Sciatic nerve (tissue), 2 donors: Measurements from ENCODE around the gene PRPF18. TPM values are rescaled to one million over a fixed set of nuclear protein-coding genes. Genes with fewer than 3 reads are reported as not detected.
"Not testable (repeated sequence)": the region's sequence is repeated elsewhere in the genome, so short reads cannot be mapped to it uniquely, and the experiment has no call there.

Source experiments
- ATAC-seq: fragments of 200-7000 bp; cut with Tn5 transposase; one replicate; pipeline ENCODE4 v1.9.1; 2020; ENCODE audit warnings: mild to moderate bottlenecking, moderate library complexity
- DNase-seq: peaks from one replicate; pipeline ENCODE4 v3.0.0-alpha.2; 2020; ENCODE audit warnings: low spot score
- intact Hi-C: fragments of 100-400 bp; cut with DNase I; formaldehyde crosslinking; loops from one replicate; pipeline ENCODE4 v1.14.2; 2022
- total RNA-seq: library from RNA; stranded (reverse); fragmentation: NEBNext Ultra II Directional; extraction: Animal tissue kit (Norgen Biotek cat#: 25700); gene quantifications from one replicate; pipeline ENCODE4 v1.2.1, GENCODE V29; 2021
- donor health status: DM: no; HTN: no; CAD: no.
- donor health status: DM: no; HTN: no; CAD: no.

PRPF18 gene, protein sequence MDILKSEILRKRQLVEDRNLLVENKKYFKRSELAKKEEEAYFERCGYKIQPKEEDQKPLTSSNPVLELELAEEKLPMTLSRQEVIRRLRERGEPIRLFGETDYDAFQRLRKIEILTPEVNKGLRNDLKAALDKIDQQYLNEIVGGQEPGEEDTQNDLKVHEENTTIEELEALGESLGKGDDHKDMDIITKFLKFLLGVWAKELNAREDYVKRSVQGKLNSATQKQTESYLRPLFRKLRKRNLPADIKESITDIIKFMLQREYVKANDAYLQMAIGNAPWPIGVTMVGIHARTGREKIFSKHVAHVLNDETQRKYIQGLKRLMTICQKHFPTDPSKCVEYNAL
- total RNA-seq = 23.4 TPM

DNA sequence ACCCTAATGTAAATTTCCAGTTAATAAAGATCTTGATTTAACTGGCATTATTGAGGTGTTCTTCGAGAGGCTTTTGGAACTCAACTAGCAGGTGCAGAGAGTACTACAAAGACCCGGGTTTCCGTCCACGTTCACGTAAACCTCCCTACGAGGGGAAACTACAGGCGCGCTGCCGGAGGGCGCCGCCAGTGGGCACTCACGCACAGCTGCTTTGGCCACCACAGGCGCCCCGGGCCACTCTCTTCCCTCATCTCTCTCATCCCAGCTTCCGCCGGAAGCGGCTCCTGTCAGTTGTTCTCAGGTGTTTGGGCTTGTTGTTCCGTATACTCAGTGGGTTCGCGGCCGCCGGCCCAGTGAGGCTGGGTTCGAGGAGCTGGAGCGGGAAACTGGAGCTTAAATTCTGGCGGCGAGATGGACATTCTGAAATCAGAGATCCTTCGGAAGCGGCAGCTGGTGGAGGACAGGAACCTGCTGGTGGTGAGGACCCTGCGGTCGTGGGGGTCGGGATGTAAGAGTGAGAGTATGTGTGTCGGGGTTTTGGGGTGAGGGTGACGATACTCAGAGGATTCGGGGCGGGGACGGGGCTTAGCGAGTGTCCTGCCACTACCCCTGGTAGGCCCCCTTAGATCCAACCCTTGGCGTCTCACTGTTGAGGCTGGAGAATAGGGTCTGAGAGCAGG, at the start of gene PRPF18:
Gene PRPF18, plus strand, starts transcription at position 290 of the 680 bp plus-strand sequence. Its CDS starts 122 bp downstream, at position 412.
- ATAC-seq (peak; percentile 100), DNase-seq (peak; percentile 94)
- intact Hi-C loops = no loop called here

DNA sequence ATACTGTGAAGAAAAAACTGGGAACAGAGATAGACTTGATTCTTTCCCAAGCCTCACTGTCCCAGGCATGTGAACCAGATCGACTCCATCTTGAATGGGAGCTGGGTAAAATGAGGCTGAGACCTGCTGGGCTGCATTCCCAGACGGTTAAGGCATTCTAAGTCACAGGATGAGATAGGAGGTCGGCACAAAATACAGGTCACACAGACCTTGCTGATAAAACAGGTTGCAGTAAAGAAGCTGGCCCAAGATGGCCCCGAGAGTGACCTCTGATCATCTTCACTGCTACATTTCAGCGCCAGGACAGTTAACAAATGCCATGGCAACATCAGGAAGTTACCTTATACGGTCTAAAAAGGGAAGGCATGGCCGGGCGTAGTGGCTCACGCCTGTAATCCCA, 48.8 kb upstream of the PRPF18 start:
- DNase-seq, intact Hi-C loops, ATAC-seq: not testable (repeated sequence)

GRCh38 chr10:13542533-13542932, 44.2 kb upstream of the PRPF18 start:
- DNase-seq = no peak
- ATAC-seq = no peak
- intact Hi-C loops = no loop called here

GRCh38 chr10:13550802-13551201, 36.0 kb upstream of the PRPF18 start:
- no peak for ATAC-seq
- intact Hi-C loops = no loop called here
- no peak for DNase-seq

DNA sequence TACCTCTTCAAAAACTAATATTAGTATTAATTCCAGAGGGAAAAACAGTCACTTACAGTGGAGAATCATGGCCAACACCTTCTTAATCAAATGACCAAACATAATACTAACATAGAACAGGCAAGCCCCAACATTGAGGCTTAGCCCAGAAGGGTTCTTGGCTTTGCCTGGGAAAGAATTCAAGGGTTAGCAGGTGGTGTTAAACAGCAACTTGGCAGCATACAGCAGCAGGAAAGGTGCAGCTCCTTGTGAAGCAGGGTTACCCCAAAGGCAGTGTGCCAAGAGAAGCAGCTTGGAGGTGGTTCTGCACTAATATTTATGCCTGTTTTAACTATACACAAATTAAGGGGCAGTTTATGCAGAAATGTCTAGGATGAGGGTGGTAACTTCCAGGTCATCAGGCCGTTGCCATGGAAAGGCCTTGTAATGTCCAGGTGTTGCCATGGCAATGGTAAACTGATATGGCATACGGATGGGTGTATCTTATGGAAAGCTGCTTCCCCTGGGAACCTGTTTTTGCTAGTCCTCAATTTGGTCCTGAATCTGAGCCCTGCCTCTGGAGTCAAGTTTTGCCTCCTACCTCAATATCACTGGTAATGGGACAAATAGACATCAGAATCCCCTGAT, 30.8 kb upstream of the PRPF18 start:
- no peak for DNase-seq
- no peak for ATAC-seq
- intact Hi-C loops = no loop called here

DNA sequence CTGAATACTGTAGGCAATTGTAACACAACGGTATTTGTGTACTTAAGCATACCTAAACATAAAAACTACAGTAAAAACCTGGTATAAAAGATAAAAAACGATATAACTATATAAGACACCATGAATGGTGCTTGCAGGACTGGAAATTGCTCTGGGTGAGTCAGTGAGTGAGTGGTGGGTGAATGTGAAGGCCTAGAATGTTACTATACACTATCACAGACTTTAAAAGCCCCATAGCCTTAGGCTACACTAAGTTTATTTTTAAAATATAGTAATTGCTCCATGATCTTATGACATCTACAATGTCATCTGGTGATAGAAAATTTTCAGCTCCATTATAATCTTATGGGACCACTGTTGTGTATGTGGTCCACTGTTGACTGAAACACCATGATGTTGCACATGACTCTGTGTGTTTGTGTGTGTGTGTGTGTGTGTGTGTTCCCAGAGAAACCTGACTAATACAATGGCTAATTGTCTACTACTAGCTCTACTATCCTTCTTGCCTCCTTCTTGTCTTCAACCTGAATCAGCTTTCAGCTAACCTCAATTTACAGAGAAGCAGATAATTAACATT, 27.6 kb upstream of the PRPF18 start:
- DNase-seq (no peak), ATAC-seq (no peak)
- intact Hi-C loops = no loop called here

DNA sequence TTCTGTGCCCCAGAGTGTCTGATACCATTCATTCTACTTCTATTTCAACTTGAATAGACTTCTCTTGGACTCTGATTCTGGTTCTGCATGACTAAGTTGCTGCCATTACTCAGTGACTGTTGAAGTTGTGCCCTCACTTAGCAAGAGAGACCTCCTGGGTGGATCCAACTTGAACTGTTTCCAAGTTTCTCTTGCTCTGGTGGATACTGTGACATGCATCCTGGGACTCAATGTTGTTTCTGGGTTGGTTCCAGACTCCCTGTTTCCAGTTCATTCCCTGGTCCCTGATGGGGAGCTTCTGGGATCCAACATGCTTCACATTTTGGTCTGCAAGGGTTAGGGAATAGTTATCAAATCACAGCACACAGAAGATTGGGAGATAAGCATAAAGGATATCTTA, 26.2 kb upstream of the PRPF18 start:
- DNase-seq (no peak), ATAC-seq (no peak)
- intact Hi-C loops = no loop called here

DNA sequence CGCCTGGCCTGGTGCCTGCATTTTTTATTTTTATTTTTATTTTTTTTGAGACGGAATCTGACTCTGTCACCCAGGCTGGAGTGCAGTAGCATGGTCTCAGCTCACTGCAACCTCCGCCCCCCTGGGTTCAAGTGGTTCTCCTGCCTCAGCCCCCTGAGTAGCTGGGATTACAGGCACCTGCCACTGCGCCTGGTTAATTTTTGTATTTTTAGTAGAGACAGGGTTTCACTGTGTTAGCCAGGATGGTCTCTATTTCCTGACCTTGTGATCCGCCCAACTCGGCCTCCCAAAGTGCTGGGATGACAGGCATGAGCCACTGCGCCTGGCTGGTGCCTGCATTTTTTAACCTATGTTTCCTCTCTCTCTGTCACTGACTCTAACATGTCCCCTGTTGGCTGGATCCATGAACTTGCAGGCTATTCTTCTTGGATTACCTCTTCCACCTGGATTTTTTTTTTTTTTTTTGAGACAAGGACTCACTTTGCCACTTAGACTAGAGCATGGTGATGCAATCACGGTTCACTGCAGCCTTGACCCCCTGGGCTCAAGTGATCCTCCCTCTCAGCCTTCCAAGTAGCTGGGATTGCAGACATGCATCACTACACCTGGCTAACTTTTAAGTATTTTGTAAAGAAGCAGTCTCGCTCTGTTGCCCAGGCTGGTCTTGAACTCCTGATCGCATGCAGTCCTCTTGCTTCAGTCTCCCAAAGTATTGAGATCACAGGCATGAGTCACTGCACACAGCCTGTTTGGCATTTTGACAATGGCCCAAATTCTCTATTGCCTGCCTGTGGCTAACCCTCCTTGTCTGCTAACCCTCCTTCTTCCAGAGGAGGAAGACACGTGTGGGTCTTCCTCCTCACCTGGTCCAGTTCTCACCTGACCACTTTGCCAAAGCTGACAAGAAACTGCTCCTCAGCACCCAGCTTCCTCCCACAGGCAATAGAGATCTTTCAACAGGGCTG, 23.0 kb upstream of the PRPF18 start:
- DNase-seq (no peak), ATAC-seq (no peak)
- intact Hi-C loops = no loop called here

- intact Hi-C loops = no loop called here
- ATAC-seq = no peak
These were observed 22.2 kb upstream of the PRPF18 start for GRCh38 chr10:13564576-13564975.

DNA sequence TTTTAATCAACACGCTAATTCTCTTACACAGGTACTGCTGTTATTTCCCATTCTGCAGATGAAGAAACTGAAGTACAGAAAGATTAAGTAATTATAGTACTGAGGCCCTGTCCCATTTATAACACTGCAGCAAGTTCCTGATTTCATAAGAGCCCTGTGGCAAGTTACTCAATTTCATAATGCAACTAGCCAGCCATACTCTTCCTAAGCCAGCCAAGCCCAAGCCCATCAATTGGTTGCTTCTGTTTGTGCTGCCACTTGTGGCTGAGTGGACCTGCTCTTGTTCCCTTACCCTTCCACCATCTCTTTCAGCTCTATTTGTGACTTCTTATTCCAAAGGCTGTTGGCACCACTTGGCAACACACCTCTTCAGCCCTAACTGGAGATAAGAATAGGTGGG, 19.7 kb upstream of the PRPF18 start:
- DNase-seq (no peak), ATAC-seq (no peak)
- intact Hi-C loops = no loop called here

More at GRCh38 chr10:13564576-13564975, 22.2 kb upstream of the PRPF18 start:
- DNase-seq = no peak

- intact Hi-C loops = no loop called here
- no peak for ATAC-seq
These were observed 15.2 kb upstream of the PRPF18 start for GRCh38 chr10:13571541-13571940.

DNA sequence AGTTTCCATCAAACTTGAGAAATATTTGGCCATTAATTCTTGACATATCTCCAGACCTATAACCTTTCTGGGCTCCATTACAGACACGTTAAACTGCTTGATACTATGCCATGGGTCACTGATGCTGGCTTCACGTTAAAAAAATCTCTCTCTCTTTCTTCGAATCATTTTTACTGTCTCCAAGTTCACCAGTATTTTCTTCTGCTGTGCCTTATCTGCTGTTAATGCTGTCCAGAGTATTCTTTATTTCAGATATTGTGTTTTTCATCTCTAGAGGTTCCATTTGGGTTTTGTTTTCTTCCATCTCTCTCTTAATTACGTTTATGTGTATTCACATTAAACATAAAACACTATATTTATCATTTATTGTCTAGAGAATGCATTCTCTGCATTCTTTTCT, 12.8 kb upstream of the PRPF18 start:
- DNase-seq (no peak), ATAC-seq (no peak)
- intact Hi-C loops = no loop called here

More at GRCh38 chr10:13571541-13571940, 15.2 kb upstream of the PRPF18 start:
- DNase-seq = no peak

DNA sequence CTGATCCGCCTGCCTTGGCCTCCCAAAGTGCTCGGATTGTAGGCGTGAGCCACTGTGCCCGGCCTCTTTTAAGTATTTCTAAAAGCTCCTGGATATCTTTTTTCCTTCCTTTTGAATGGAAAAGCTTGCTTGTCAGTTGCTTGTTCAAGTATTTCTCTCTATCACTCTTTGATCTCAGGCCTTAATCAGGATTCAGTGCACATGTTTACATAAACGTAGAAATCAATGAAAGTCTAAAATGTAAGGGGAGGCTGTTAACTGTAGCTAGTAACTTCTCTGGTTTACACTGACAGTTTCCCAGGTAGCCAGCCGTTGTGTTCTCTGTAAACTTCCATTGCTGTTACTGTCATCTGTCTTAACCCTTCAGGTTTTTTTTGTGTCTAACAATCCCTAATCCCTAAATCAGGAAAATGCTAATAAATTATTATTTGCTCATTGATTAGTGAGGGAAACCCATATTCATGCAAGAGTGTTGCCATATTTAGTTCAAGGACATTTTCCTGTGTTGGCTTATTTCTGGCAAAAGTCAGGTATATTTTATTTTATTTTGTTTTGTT, 1.5 kb upstream of the PRPF18 start:
- no peak for DNase-seq
- intact Hi-C loops = no loop called here
- ATAC-seq = no peak

DNA sequence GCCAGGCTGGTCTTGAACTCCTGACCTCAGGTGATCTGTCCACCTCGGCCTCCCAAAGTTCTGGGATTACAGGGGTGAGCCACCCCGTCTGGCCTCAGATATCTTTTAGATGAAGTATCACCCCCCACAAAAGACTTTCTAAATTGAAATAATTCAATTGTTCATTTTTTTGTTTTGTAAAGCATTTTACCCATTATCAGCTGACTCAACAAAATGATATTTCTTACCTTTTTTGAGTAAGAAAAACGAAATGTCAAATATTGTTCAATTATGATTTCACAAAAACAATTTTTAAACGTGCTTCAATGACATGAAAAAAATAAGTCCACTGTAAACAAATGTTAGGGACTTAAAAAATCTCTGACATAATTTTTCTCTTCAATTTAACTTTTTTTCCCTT, 822 bp upstream of the PRPF18 start:
- intact Hi-C loops = no loop called here
- DNase-seq (no peak), ATAC-seq (no peak)

- DNase-seq (no peak), ATAC-seq (no peak)
These were observed 626 bp downstream of the PRPF18 start for GRCh38 chr10:13587391-13587790.

DNA sequence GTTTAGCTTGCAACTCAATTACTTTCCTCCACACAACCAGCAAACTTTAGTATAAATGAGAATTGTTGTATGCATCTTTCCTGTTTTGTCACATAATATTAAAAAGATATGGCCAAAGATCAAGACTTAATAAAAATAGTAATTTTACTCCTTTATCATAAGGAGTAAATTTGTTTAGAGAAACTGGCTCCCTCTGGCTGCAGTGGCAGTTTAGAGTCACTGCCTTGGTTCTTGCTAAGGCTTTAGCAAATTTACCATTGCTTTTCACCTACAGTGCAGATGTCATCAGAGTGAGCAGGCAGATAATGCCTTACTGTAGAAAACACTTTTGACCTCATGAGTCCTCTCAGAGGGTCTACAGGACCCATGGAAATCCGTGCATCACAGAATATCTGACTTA, 2.6 kb downstream of the PRPF18 start:
- no peak for ATAC-seq
- no peak for DNase-seq
- intact Hi-C loops = no loop called here

More at GRCh38 chr10:13587391-13587790, 626 bp downstream of the PRPF18 start:
- intact Hi-C loops = no loop called here

DNA sequence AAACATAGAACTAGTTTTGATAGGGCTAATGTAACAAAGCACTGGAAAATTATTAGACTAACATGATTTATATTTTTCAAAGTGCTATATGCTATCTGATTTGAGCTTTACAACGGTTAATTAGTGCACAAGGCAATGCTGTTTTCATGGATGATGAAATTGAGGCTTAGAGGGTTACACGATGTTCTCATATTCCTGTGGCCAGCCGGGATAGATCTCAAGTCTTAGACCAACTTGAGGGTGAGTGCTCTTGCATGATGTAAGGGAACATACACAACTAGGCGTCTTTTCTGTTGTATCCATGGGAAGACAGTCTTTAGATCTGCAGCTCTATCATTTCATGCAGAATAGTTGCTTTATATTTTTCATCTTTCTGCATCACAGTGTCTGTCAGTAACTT, 4.1 kb downstream of the PRPF18 start:
- ATAC-seq (no peak), DNase-seq (no peak)
- intact Hi-C loops = no loop called here

DNA sequence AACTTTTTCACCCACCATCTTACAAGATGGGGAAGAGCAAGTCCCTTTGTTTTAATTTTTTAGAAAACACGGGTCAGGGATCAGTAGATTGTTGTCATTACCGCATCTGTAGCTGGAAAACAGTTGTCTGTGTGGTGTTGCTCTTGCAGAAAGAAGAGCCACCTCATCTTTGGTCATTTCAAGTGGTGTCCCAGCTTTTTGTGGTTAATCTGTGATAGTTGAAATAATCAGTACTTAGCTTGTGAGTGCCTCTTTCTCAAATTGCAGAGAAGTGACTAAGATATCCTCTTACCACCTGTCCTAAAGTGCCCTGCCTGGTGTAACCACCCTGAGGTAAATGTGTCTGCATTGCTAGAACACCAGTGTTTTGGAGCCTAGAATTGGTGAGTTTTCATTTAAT, 5.5 kb downstream of the PRPF18 start:
- intact Hi-C loops = no loop called here
- DNase-seq = no peak
- no peak for ATAC-seq
